ENCODE results near the gene UBAC2.

- TF ChIP-seq CTCF (IDR thresholded peaks at IDR 0.05) (no peak), POLR2A (IDR thresholded peaks at IDR 0.05) (no peak)
These were observed 100.6 kb downstream of the UBAC2 start for GRCh38 chr13:99301056-99301838.
